ENCODE data around the gene FBXO9. TPM values are rescaled to one million over a fixed set of nuclear protein-coding genes. Genes with fewer than 3 reads are reported as not detected.
A peak's percentile ranks its signal among the peaks of the same experiment; 100 is the strongest.

Gene FBXO9
- total RNA-seq, 1 experiment from 2014 or later: 63.6 TPM

GRCh38 chr6:53066874-53067706 is 1.9 kb downstream of the FBXO9 start:
- ChIA-PET POLR2A (interaction anchor here (0.6 to 2.3 kb wide), 13 partner anchors 8 to 645 kb away, joined by 3 to 29 read pairs (median 4); partner anchors contain the start of gene GSTA4), CTCF (interaction anchor here (0.5 to 2.9 kb wide), 11 partner anchors 13 to 418 kb away, joined by 3 to 17 read pairs (median 4); no protein-coding TSS in a partner anchor)
- no peak for DNase-seq (ENCODE audit: unreplicated experiment)
- H3K4me1 Mint-ChIP-seq (ENCODE audit: insufficient read depth, unreplicated experiment): peaks cover 11% of the 10 kb centered on the region
- H3K4me3 Mint-ChIP-seq (ENCODE audit: unreplicated experiment): peak overlapping the region; percentile 95
- no peak overlapping the region for H3K27ac Mint-ChIP-seq (ENCODE audit: low read depth, unreplicated experiment)
- intact Hi-C loops (cut with micrococcal nuclease): loop anchor here (1.0 kb wide), 1 partner anchor 417 kb away; no protein-coding TSS in a partner anchor
- BruUV-seq (replicated peaks): no TSS peak
- H3K36me3 Mint-ChIP-seq (ENCODE audit: insufficient read depth, unreplicated experiment): peaks cover 19% of the 10 kb centered on the region
- TF ChIP-seq CTCF (IDR thresholded peaks at IDR 0.05; ENCODE audit: unreplicated experiment): no peak
- no peaks in the 10 kb centered on the region for H3K9me3 Mint-ChIP-seq (ENCODE audit: unreplicated experiment)
- no peaks in the 10 kb centered on the region for H3K27me3 Mint-ChIP-seq (ENCODE audit: insufficient read depth, unreplicated experiment)

DNA sequence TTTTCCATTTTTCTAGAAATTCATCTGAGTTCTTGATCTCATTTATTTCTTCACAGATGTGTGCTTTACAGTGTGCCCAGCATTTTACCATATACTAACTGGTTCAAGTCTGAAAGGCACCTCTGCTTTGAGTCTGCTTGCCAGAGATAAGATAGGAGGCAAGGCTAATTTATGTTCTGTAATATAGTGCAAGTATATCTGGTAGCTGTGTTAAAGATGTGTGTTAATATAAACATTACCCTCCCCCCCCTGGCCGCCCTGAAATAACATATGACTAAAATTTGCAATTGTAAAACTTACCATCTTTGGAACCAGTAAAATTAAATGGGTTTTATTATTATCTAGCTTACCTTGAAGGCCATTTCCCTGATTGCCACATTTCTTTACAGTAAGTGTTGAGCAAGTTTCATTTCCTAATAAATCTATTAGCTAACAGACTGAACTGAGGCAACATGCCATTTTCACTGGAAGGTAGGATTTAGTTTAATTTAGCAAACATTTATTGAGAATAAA is 2.7 kb downstream of the FBXO9 start:
- peak; percentile 52 for DNase-seq (ENCODE audit: unreplicated experiment)
- H3K27me3 Mint-ChIP-seq (ENCODE audit: insufficient read depth, unreplicated experiment): no peaks in the 10 kb centered on the region
- ChIA-PET POLR2A (interaction anchor here (0.6 to 1.7 kb wide), 8 partner anchors 45 to 646 kb away, joined by 3 to 15 read pairs (median 4); partner anchors contain the start of gene GSTA4), CTCF (interaction anchor here (0.5 to 2.9 kb wide), 8 partner anchors 13 to 417 kb away, joined by 3 to 17 read pairs (median 3); no protein-coding TSS in a partner anchor)
- H3K27ac Mint-ChIP-seq (ENCODE audit: low read depth, unreplicated experiment): no peak overlapping the region
- intact Hi-C loops (cut with micrococcal nuclease): loop anchor here (1.0 kb wide), 1 partner anchor 416 kb away; no protein-coding TSS in a partner anchor
- peaks cover 11% of the 10 kb centered on the region for H3K4me1 Mint-ChIP-seq (ENCODE audit: insufficient read depth, unreplicated experiment)
- TF ChIP-seq CTCF (IDR thresholded peaks at IDR 0.05; ENCODE audit: unreplicated experiment): no peak
- no peak overlapping the region for H3K4me3 Mint-ChIP-seq (ENCODE audit: unreplicated experiment)
- H3K36me3 Mint-ChIP-seq (ENCODE audit: insufficient read depth, unreplicated experiment): peaks cover 27% of the 10 kb centered on the region
- no peaks in the 10 kb centered on the region for H3K9me3 Mint-ChIP-seq (ENCODE audit: unreplicated experiment)
- no TSS peak for BruUV-seq (replicated peaks)

GRCh38 chr6:53069427-53069826 is 4.2 kb downstream of the FBXO9 start:
- peaks cover 41% of the 10 kb centered on the region for H3K36me3 Mint-ChIP-seq (ENCODE audit: insufficient read depth, unreplicated experiment)
- peaks cover 11% of the 10 kb centered on the region for H3K4me1 Mint-ChIP-seq (ENCODE audit: insufficient read depth, unreplicated experiment)
- DNase-seq (ENCODE audit: unreplicated experiment): no peak
- H3K27me3 Mint-ChIP-seq (ENCODE audit: insufficient read depth, unreplicated experiment): no peaks in the 10 kb centered on the region
- CTCF ChIA-PET: interaction anchor here (1.4 kb wide), 1 partner anchor 414 kb away, joined by 5 read pairs; no protein-coding TSS in a partner anchor
- no peak overlapping the region for H3K27ac Mint-ChIP-seq (ENCODE audit: low read depth, unreplicated experiment)
- intact Hi-C loops (cut with micrococcal nuclease): no loop called here
- no peaks in the 10 kb centered on the region for H3K9me3 Mint-ChIP-seq (ENCODE audit: unreplicated experiment)
- H3K4me3 Mint-ChIP-seq (ENCODE audit: unreplicated experiment): no peak overlapping the region
- POLR2A ChIA-PET: no interaction called here
- no TSS peak for BruUV-seq (replicated peaks)
- no peak for TF ChIP-seq CTCF (IDR thresholded peaks at IDR 0.05; ENCODE audit: unreplicated experiment)

GRCh38 chr6:53070806-53071205 is 5.6 kb downstream of the FBXO9 start:
- Mint-ChIP-seq H3K4me3 (ENCODE audit: unreplicated experiment) (no peak overlapping the region), H3K27me3 (ENCODE audit: insufficient read depth, unreplicated experiment) (no peaks in the 10 kb centered on the region), H3K36me3 (ENCODE audit: insufficient read depth, unreplicated experiment) (peaks cover 54% of the 10 kb centered on the region), H3K9me3 (ENCODE audit: unreplicated experiment) (no peaks in the 10 kb centered on the region), H3K4me1 (ENCODE audit: insufficient read depth, unreplicated experiment) (peaks cover 11% of the 10 kb centered on the region), H3K27ac (ENCODE audit: low read depth, unreplicated experiment) (no peak overlapping the region)
- ChIA-PET CTCF (no interaction called here), POLR2A (no interaction called here)
- DNase-seq (ENCODE audit: unreplicated experiment): no peak
- BruUV-seq (replicated peaks): no TSS peak
- no peak for TF ChIP-seq CTCF (IDR thresholded peaks at IDR 0.05; ENCODE audit: unreplicated experiment)
- intact Hi-C loops (cut with micrococcal nuclease): no loop called here

All from MCF 10A (cell line).